Right renal pelvis (tissue), 4 donors: ENCODE data around the gene NELL1. TPM values are rescaled to one million over a fixed set of nuclear protein-coding genes. Genes with fewer than 3 reads are reported as not detected.
A peak's percentile ranks its signal among the peaks of the same experiment; 100 is the strongest.

Experiments
- DNase-seq, 4 donors: peaks; one replicate each; pipeline ENCODE4 v3.0.0-alpha.2; 2013; ENCODE audit warnings: low read depth in 4 of 4, low spot score in 3 of 4, missing footprints in 1 of 4
- polyA plus RNA-seq, 4 donors: library from polyadenylated mRNA; unstranded; fragments of 120-200 nt; gene quantifications; one replicate each; pipeline ENCODE4 v1.2.1, GENCODE V29; 2013; ENCODE audit not compliant: insufficient read length in 4 of 4

The NELL1 gene
- polyA plus RNA-seq, 4 donors = 2.4 to 4.6 (median 3.2) TPM

GRCh38 chr11:20937826-20938225, 268.4 kb downstream of the NELL1 start:
- no peak for DNase-seq

- DNase-seq = no peak
Observed at GRCh38 chr11:20949585-20949984, 280.2 kb downstream of the NELL1 start.

DNA sequence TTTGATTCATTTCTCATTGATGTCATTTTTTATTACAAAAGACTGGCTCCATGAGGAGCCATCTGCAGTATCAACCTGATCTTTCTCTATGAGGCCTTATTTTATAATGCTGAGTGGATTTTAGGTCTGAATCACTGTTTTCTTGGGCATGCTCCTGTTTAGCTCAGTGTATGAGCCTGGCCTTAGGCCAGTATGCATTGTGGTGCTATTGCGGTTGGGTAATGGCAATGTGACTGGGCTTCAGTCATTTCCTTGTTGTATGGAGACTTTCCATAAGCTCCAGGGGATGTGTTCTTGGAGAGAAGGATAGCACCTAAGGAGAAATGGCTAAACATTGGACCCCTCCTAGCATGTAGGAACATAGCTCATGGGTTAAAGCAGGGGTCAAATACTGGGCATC, 293.2 kb downstream of the NELL1 start:
- DNase-seq = no peak

DNA sequence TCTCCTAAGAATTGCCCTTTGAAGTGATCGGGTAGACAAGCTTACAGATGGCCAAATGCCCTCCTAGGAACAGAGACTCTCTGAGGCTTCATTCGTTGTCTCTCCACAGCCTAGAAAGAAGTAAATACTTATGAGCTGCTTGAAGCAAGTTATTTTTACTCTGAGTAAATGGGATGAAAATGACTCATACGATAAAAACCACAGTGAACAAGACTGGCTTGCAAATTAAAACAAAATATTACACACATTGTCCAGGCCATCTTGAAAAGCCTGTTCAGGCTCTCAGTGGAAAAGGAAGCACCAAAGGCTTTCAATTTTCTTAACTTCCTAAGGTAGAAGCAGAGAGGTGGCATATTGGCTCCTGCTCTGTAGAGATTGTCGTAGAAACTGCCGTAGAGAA, 294.2 kb downstream of the NELL1 start:
- no peak for DNase-seq

GRCh38 chr11:20964985-20965384, 295.6 kb downstream of the NELL1 start:
- no peak for DNase-seq

- DNase-seq = no peak
Observed at GRCh38 chr11:20966489-20966888, 297.1 kb downstream of the NELL1 start.

GRCh38 chr11:20973940-20974559, 304.7 kb downstream of the NELL1 start:
- peak in 2 of 4 donors; percentile 0 to 4 for DNase-seq

DNA sequence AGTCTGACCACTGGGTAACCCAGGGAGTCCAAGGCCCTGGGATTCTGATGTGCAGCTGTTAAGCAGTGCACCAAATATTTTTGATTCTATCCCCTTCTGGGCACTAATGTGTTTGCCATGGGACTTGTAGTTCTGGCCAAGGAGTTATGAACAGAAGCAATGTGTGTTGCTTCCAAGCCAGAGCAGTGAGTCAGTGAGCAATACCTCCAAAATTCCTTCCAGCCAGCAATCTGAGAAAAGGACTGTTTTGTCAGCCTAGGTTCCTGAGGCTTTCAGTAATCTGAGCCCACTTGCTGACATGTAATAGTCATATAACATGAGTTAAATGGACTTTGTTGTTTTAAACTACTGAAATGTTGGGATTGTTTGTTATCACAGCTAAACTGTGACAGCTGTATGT, 311.4 kb downstream of the NELL1 start:
- DNase-seq = no peak

GRCh38 chr11:20990447-20990846, 321.1 kb downstream of the NELL1 start:
- no peak for DNase-seq

DNA sequence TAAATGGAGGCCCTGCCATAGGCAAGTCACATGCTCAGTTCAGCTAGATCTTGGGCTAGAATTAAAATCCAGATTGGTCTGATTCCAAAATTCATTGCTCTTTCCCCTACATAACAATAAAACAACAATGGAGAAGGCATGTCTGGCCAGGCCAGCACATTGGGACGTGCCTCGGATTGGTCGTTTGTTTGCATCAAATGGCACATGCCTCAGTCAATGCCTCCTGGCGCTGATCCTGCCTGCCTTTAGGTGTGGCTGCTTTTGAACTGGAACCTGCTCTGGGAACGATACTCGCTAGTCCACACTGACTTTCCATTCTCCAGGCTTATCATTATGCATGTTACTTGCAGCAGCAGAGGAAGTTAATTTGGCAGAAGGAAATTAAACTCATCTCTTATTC, 322.1 kb downstream of the NELL1 start:
- no peak for DNase-seq

DNA sequence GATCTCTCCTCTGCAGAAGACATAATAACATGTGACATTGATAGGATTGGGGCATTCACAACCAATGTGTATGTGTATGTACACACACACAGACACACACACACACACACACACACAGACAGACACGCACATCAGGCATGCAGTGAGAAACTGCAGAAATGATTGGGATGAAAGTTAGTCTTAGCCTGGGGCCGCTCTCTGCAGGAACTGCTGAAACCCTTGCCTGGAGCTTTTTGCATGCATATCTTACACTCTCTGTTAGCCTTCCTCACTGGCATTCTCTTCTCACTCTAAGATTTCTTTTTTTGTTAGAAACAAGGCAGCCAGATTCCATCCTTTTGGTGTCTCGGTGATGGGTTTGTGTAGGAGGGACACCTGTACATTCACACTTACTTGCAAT, 337.9 kb downstream of the NELL1 start:
- no peak for DNase-seq

GRCh38 chr11:21018248-21018647, 348.9 kb downstream of the NELL1 start:
- no peak for DNase-seq

DNA sequence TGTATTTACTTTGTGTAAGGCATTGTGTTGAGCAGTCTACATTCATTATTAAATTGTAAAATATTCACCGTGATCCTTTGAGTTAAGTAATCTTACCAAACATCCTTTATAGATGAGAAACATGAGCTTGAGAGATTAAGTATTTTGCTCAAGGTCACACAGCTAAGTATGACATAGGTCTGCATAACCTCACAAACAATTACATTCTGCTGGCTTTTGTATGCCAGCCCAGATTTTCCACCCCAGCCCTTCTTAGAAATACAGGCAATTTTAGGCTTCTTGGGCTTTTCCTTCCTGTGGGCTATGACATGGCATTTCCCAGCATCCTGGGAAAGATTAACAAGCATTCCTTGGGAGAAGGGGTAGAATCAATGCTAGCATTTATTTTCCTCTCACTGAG, 357.3 kb downstream of the NELL1 start:
- no peak for DNase-seq

GRCh38 chr11:21037850-21038249, 368.5 kb downstream of the NELL1 start:
- DNase-seq = peak in 2 of 4 donors; percentile 6 to 8

GRCh38 chr11:21038801-21039200, 369.4 kb downstream of the NELL1 start:
- DNase-seq = no peak

DNA sequence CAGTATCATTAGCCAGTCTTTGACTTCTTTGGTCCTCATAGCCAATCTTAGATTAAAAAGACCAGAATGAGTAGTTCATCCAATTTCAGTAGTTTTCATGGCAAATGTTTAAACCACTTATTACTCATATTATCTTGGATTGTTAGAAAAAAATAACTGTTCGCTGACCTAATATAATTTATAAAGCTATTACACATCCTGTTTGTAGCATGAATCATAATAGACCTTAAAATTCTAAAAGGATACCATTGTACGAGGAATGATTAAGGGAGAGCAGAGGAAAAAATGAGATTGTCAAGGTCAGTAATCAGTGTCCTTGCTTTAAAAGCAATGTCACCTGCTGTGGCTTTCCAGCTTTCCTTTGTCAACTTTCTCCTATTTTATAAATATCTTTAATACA, 371.2 kb downstream of the NELL1 start:
- no peak for DNase-seq

GRCh38 chr11:21048626-21049025, 379.2 kb downstream of the NELL1 start:
- no peak for DNase-seq

- no peak for DNase-seq
Observed at GRCh38 chr11:21053466-21053865, 384.1 kb downstream of the NELL1 start.

- no peak for DNase-seq
Observed at GRCh38 chr11:21056644-21057043, 387.3 kb downstream of the NELL1 start.

DNA sequence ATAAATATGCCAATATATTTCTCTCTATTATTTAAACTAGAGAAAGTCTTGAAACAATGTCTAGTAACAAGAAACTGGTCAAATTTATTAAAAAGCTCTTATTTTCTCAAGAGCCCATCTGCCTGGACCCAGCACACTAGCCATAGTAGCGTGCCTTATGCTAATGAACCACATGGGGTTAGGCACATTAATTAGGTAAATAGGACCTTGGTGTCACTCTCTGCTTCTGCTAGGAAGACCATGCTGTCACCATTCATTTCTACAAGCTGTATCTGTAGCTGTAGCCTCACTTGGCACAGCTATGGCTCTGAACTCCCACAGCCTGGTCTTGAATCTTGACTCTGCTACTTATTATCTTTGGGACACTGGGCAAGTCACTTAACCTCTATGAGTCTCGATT, 390.5 kb downstream of the NELL1 start:
- DNase-seq = no peak

- no peak for DNase-seq
Observed at GRCh38 chr11:21066030-21066429, 396.6 kb downstream of the NELL1 start.

DNA sequence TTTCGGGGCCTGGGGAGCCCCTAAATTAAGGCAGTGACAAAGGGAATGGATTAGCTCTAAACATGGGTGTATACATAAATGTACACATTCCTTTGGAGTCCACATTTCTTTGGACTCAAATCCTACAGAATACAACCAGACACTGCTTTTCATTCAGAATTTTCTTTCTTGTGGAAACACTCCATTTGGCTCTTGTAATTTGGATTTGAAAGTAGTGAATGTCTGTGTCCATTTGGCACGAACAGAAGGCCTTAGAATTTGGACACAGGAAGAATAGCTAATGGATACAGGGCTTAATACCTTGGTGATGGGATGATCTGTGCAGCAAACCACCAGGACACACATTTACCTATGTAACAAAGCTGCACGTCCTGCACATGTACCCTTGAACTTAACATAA, 399.5 kb downstream of the NELL1 start:
- no peak for DNase-seq

DNA sequence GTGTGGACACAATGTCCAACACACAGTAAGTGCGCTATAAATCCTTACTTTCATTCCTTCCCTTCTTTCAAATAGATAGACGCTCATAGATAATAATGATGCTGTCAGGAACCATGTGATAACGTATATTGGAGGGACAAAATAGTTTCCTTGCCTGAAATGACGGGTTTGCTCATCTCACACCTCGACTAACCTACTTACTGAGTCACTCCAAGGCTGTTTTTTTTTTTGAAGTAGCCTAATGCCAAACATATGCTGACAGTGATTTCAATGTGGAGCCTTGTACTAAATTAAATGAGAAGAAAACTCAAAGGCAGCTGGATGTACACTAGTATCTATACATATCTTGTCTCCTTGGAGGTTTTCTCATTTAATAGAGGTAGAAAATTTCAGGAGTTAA, 400.5 kb downstream of the NELL1 start:
- DNase-seq = no peak
